Motor neuron (in vitro differentiated cells): ENCODE measurements around the gene KCNQ1. TPM values are rescaled to one million over a fixed set of nuclear protein-coding genes. Genes with fewer than 3 reads are reported as not detected.
"Not testable (repeated sequence)": the region's sequence is repeated elsewhere in the genome, so short reads cannot be mapped to it uniquely, and the experiment has no call there.

ENCODE experiments used
- ATAC-seq, 8 experiments: fragments of 200-7000 bp; cut with Tn5 transposase; replicated peaks in 6 of 8; 2 replicates each; pipeline ENCODE4 v1.8.0; 2021; ENCODE audit warnings: mild to moderate bottlenecking in 8 of 8, moderate library complexity in 8 of 8
- H3K27ac ChIP-seq, 2 donors: fragments of 250-450 bp; sonication (Bioruptor Pico); 2 replicates each; pipeline ENCODE4 v1.9.0; 2021; ENCODE audit warnings: antibody characterized with exemption in 2 of 2, mild to moderate bottlenecking in 2 of 2, moderate library complexity in 1 of 2
- H3K4me1 ChIP-seq, 2 donors: fragments of 250-450 bp; sonication (Bioruptor Pico); replicated peaks in 1 of 2; 2 replicates each; pipeline ENCODE4 v1.6.1; 2021; ENCODE audit warnings: antibody characterized with exemption in 2 of 2, mild to moderate bottlenecking in 2 of 2, moderate library complexity in 1 of 2
- H3K4me3 ChIP-seq, 5 donors: fragments of 250-450 bp; sonication (Bioruptor Pico); 2 replicates each; pipeline ENCODE4 v1.9.0; 2021; ENCODE audit warnings: antibody characterized with exemption in 5 of 5, mild to moderate bottlenecking in 5 of 5, moderate library complexity in 4 of 5
- WGBS, 10 experiments: fragments of 450-650 bp; shearing (Covaris generic); methylation state at CpG; one replicate each; pipeline ENCODE4 v1.0.0; 2022; 5-methylcytosine and 5-hydroxymethylcytosine counted together
- in situ Hi-C, 9 experiments: fragments of 400-800 bp; cut with MboI; loops; one replicate each; pipeline ENCODE4 v1.15.0; 2021; ENCODE audit warnings: low sequenced_read_pairs in 9 of 9, low pct_unique_long_range_greater_than_20kb in 2 of 9; ENCODE audit not compliant: unreplicated experiment in 9 of 9
- total RNA-seq, 8 experiments: library from RNA; unstranded; fragments of 300-600 nt; gene quantifications; 2 replicates each; pipeline versions ENCODE4 v1.2.3 to v1.2.4, GENCODE V29; 2022

The KCNQ1 gene
- total RNA-seq, 8 experiments from 2014 or later = 0.04 to 0.66 (median 0.20) TPM; not detected in 2

GRCh38 chr11:2480874-2481220, 36.0 kb downstream of the KCNQ1 start:
- no peak overlapping the region for H3K4me3 ChIP-seq
- in situ Hi-C loops = no loop called here
- H3K27ac ChIP-seq = no peak overlapping the region
- no peaks in the 10 kb centered on the region for H3K4me1 ChIP-seq
- WGBS, 10 experiments = 14 to 81% (median 53%) methylated on average over 1 to 7 of the region's 7 CpGs
- no peak for ATAC-seq

- no peaks in the 10 kb centered on the region for H3K4me1 ChIP-seq
- peak in 1 of 8 experiments; percentile 25 for ATAC-seq
- H3K27ac ChIP-seq = no peak overlapping the region
- 13 to 80% (median 62%) methylated on average over 1 to 7 of the region's 14 CpGs for WGBS, 10 experiments
- in situ Hi-C loops = no loop called here
- H3K4me3 ChIP-seq = no peak overlapping the region
Observed at GRCh38 chr11:2481253-2481652, 36.4 kb downstream of the KCNQ1 start.

- 0 to 100% (median 55%) methylated on average over 1 to 3 of the region's 3 CpGs; no CpG with 5 or more reads in 3 of the 10 experiments for WGBS, 10 experiments
- in situ Hi-C loops = no loop called here
- Histone ChIP-seq H3K4me1 (no peaks in the 10 kb centered on the region), H3K27ac (no peak overlapping the region), H3K4me3 (no peak overlapping the region)
- no peak for ATAC-seq
Observed at GRCh38 chr11:2482204-2482603, 37.4 kb downstream of the KCNQ1 start.

GRCh38 chr11:2482745-2483144, 37.9 kb downstream of the KCNQ1 start:
- 0 to 80% (median 44%) methylated on average over 1 to 5 of the region's 5 CpGs; no CpG with 5 or more reads in 4 of the 10 experiments for WGBS, 10 experiments
- ATAC-seq = no peak
- no peaks in the 10 kb centered on the region for H3K4me1 ChIP-seq
- in situ Hi-C loops = no loop called here
- H3K27ac ChIP-seq = no peak overlapping the region
- H3K4me3 ChIP-seq = no peak overlapping the region

GRCh38 chr11:2483426-2483825, 38.6 kb downstream of the KCNQ1 start:
- Histone ChIP-seq H3K4me3 (no peak overlapping the region), H3K27ac (no peak overlapping the region), H3K4me1 (no peaks in the 10 kb centered on the region)
- 13 to 100% (median 52%) methylated on average over 1 to 14 of the region's 14 CpGs for WGBS, 10 experiments
- no peak for ATAC-seq
- in situ Hi-C loops = no loop called here

GRCh38 chr11:2484576-2485125, 39.8 kb downstream of the KCNQ1 start:
- in situ Hi-C loops = no loop called here
- ATAC-seq = no peak
- Histone ChIP-seq H3K4me3 (no peak overlapping the region), H3K4me1 (no peaks in the 10 kb centered on the region), H3K27ac (no peak overlapping the region)
- 7 to 90% (median 78%) methylated on average over 1 to 7 of the region's 16 CpGs; no CpG with 5 or more reads in 3 of the 10 experiments for WGBS, 10 experiments

- in situ Hi-C loops = no loop called here
- H3K4me3 ChIP-seq = no peak overlapping the region
- H3K27ac ChIP-seq = no peak overlapping the region
- H3K4me1 ChIP-seq = no peaks in the 10 kb centered on the region
- no peak for ATAC-seq
Observed at GRCh38 chr11:2488004-2488403, 43.2 kb downstream of the KCNQ1 start.

GRCh38 chr11:2489083-2489482, 44.3 kb downstream of the KCNQ1 start:
- no peaks in the 10 kb centered on the region for H3K4me1 ChIP-seq
- no peak overlapping the region for H3K27ac ChIP-seq
- in situ Hi-C loops = no loop called here
- H3K4me3 ChIP-seq = no peak overlapping the region
- no peak for ATAC-seq
- WGBS, 10 experiments = 0% methylated on average over 1 to 2 of the region's 2 CpGs; no CpG with 5 or more reads in 8 of the 10 experiments

GRCh38 chr11:2497951-2498350, 53.1 kb downstream of the KCNQ1 start:
- H3K4me1 ChIP-seq, H3K4me3 ChIP-seq, H3K27ac ChIP-seq, in situ Hi-C loops, ATAC-seq: not testable (repeated sequence)
- WGBS, 10 experiments = 40% methylated on average over 1 of the region's 1 CpG; no CpG with 5 or more reads in 9 of the 10 experiments

- no peaks in the 10 kb centered on the region for H3K4me1 ChIP-seq
- ATAC-seq = no peak
- in situ Hi-C loops = no loop called here
- WGBS, 10 experiments = 0 to 67% (median 49%) methylated on average over 1 to 5 of the region's 7 CpGs; no CpG with 5 or more reads in 6 of the 10 experiments
- no peak overlapping the region for H3K4me3 ChIP-seq
- H3K27ac ChIP-seq = no peak overlapping the region
Observed at GRCh38 chr11:2498750-2499149, 53.9 kb downstream of the KCNQ1 start.

- ATAC-seq = no peak
- WGBS, 10 experiments = 52 to 100% (median 65%) methylated on average over 1 to 9 of the region's 13 CpGs; no CpG with 5 or more reads in 1 of the 10 experiments
- H3K27ac ChIP-seq = no peak overlapping the region
- in situ Hi-C loops = loop anchor here in 1 of 9 experiments (25.0 kb wide), 1 partner anchor 295 kb away; no protein-coding TSS in a partner anchor
- no peaks in the 10 kb centered on the region for H3K4me1 ChIP-seq
- H3K4me3 ChIP-seq = no peak overlapping the region
Observed at GRCh38 chr11:2507212-2507901, 62.5 kb downstream of the KCNQ1 start.

- Histone ChIP-seq H3K27ac (no peak overlapping the region), H3K4me3 (no peak overlapping the region), H3K4me1 (no peaks in the 10 kb centered on the region)
- 20 to 79% (median 26%) methylated on average over 1 to 3 of the region's 12 CpGs; no CpG with 5 or more reads in 6 of the 10 experiments for WGBS, 10 experiments
- no peak for ATAC-seq
- in situ Hi-C loops = loop anchor here in 1 of 9 experiments (25.0 kb wide), 1 partner anchor 296 kb away; no protein-coding TSS in a partner anchor
Observed at GRCh38 chr11:2507945-2508749, 63.3 kb downstream of the KCNQ1 start.

- no peak for ATAC-seq
- 0 to 29% (median 20%) methylated on average over 1 to 2 of the region's 2 CpGs; no CpG with 5 or more reads in 7 of the 10 experiments for WGBS, 10 experiments
- in situ Hi-C loops = loop anchor here in 1 of 9 experiments (25.0 kb wide), 1 partner anchor 296 kb away; no protein-coding TSS in a partner anchor
- no peak overlapping the region for H3K27ac ChIP-seq
- H3K4me1 ChIP-seq = no peaks in the 10 kb centered on the region
- no peak overlapping the region for H3K4me3 ChIP-seq
Observed at GRCh38 chr11:2508793-2509192, 64.0 kb downstream of the KCNQ1 start.
